GM19455 (cell line): Measurements from ENCODE around the gene CAB39.

ENCODE experiments used
- ATAC-seq: cut with Tn5 transposase; IDR thresholded peaks from one replicate; pipeline ENCODE4 v1.9.1; 2021; ENCODE audit not compliant: unreplicated experiment

Gene CAB39

DNA sequence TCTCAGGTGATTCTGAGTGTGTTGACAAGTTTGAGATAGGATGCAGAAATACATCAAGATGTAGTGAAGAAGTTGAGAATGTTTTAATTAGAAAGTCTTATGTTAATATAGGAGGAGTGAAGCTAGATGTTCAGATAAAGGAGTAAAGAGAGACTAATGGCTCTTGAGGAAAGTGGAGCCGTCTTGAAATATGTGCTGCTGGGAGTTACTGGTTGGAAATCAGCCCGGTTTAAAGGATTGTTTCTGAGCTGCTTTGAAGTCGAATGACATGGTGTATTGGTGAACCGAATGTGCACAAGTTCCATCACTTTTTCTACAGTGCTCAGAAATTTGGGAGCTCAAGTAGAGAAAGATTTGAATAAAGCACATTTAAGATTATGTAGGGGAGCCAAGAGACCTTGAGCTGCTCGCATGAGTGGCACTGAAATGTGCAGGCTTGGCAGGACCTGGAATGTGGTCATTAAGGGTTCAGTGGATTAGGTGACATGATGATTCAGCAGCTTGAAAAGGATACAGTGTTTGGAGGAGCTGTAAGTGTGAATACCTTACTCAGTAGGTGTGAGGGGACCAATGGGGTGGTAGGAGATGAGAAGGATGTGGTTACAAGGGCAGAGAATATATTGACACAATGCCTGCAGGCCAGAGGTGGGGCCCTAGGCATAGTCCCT, 68.6 kb downstream of the CAB39 start:
- ATAC-seq: no peak

DNA sequence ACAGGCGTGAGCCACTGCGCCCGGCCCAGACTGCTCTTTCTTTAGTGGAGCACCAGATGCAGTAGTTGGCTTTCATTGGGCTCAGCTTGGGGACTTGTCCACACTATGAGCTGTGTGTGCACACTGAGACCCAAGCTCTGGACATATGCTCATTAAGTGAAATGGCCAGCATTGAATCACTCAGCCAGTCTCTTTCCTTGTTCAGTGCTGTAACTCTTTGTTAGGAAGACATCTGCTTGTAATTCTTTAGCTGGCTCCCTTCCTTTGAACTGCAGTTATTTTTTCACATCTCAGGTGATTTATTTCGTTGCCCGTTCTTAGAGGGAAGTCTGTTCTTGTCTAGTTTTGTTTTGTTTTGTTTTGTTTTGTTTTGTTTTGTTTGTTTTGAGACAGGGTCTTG, 70.5 kb downstream of the CAB39 start:
- ATAC-seq: no peak

DNA sequence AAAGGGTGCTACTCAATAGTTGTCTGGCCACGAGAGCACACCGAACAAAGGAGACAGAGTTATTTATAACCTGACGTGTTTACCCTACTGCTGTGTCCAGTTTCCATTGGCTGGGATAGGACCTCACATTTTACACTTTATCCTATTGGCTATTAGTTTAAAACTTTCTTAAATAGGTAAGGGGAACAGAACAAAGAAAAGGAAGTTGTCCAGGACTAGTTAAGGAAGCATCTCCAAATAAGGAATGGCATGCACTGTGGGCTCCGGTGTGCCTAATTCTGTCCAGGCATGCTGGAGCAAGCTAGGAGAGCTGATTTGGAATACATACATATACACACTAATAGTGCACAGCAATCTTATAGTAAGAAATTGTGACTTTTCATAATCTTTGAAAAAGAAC, 72.2 kb downstream of the CAB39 start:
- ATAC-seq: no peak

DNA sequence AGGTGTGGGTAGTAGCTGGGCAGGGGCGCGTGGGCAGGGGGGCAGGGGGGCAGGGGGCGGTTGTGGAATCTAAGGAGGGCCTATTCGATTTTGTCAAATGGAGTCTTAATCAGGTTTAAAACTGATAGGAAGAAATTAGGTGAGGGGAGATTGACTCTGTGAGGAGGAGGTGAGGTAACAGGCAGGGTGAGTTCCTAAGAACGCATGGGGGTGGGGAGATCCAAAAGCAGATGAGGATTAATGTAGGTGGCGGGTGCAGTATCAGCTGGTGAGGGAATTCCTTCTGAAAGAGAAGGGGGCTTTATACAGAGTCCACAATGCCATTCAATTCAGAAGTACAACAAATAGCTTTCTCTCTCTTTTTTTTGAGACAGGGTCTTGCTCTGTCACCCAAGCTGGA, 72.7 kb downstream of the CAB39 start:
- ATAC-seq: no peak

DNA sequence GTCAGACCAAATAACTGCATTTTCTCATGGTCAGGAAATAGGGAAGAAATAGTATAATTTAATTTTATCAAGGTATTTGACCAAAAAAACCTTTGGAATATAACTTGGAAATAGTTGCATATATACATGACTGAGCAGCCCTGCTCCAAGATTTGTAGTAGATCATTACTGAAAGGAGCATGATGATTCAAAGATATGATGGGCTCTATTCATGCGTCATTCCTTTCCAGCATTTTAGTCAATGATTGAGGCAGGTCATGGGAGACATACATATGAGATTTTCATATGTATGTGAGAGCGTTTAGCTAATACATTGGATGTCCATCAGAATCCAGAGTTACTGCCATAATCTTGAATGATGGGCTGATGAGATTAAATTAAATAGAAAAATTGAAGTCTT, 74.5 kb downstream of the CAB39 start:
- no peak for ATAC-seq

DNA sequence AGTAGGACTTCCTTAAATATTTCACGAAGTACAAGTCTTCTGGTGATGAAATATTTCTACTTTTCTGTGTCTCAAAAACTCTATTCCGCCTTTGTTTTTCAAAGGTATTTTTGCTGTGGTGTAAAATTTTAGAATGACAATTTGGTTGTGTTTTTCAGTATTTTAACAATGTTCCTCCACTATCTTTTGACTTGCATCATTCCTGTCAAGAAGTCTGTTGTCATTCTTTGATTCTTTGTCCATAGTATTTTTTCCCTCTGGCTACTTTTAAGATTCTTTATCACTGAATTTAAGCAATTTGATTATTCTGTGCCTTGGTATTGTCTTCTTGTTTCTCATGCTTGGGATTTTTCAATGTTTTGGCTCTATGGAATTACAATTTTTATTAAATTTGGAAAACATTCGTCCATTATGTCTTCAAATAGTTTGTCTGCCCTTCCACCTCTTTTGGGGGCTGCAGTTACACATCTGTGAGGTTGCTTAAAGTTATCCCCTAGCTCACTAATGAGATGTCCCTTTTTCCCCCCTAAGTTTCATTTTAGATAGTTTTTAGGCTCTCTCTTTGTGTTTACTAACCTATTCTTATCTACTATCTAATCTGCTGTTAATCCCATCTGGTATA, 76.0 kb downstream of the CAB39 start:
- no peak for ATAC-seq

DNA sequence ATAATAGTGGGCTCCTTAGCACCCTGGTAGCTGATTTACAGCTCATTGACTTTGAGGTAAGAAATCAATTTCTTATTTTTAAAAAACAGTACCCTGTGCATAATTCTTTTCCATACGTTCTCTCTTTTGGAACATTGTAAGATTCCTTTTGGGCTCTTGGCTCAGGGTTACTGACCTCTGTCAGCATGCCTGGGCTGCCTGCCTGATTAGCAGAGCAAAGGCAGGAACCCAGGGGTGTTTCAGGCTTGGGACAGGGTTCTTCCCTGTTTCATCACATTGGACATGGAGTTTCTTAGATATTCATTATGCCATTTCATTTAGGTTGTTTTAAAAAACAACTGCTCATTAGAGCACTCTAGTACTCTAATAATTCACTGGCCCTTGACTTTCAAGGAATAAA, 78.3 kb downstream of the CAB39 start:
- no peak for ATAC-seq

DNA sequence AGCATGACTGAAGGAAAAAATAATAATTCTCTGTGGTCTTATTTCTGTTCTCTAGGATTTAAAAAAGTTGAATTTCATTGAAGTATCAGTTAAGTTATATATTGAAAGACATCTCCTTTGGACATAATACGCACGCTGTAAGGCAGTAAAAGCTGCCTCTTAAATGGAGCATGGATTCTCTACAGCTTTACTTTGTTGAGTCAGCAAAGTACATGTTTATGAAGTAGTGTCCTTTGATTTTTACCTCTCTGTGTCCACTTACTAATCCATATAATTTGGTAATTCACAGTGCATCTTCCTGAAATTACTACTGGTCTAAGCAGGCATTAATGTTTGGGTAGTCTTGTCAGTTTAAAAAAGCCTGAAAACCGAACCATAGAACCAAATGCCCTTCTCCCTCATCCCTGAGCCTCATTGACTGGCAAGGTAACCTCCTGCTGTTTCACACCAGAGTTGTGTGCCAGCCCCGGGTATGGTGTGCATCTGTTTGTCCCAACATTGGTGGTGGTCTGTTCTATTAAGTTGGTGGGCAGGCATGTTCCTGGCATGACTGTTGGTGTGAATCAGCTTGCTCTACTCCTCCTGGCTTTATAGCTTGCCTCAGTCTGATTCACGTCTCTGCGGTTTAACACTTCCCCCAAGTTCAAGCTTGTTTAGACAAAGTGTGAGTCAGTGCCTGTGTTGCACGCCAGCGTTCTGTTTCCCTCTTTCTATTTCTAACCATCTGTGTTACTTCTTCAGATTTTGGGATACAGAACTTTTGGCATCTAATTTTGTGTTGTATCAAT, 81.1 kb downstream of the CAB39 start:
- no peak for ATAC-seq

DNA sequence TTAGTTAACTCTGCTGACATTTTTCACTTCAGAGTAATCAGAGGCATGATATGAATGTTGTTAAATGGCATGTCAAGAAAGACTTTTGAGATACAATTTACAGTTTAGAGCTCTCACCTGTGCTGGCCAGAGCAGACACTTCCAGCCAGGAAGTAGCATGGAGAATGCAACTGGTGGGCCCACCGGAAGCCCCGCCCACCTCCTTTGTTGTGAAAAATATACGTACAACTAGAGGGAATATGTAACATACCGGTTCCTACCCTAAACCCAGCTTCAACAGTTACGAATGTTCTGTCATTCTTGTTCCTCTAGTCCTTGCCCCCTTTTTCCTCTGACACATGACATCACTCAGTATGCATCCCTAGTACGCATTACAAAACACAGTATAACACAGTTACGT, 81.9 kb downstream of the CAB39 start:
- ATAC-seq: no peak

DNA sequence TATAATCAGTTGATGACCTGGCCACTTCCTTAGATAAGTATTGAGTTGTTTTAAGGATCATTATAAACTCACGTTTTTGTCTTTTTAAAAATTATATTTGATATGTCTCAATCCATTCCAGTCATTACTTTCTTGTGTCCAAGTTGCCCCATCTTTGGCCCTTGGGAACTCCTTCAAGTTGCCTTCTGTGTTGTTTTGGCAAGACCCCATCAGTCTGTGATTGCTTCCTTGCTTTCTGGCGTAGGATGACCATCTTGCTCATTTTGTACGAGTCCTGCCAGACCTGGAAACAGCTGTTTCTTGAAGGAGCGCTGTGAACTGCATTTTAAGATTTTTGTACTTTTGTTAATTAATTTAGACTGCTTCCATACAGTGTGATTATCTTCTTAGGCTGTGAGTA, 83.2 kb downstream of the CAB39 start:
- ATAC-seq: no peak

DNA sequence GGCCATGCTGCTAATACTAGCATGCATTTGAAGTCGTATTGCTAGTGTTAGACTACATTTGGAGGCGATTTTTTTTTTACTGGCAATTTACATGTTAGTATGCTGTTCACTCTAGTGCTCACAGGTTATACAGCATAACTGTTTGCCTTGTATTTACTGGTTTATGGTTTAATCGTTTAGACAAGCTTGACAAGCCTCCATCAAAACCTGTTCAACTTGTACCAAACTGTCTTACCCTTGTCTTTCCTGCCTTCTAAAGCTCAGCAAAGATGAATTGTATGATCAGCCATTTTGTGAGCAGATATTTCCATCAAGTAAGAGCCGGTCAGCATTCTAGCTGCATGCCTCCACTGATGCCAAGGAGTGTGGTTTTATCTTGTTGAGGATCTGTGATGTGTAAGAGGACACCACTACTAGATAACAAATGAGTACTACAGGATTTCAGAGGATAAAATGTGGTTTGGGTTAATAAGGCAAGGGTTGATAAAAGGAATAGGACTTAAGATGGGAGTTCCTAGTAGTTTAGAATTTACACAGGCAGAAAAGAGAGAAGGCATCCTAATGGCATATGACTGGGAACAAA, 83.7 kb downstream of the CAB39 start:
- ATAC-seq: no peak

DNA sequence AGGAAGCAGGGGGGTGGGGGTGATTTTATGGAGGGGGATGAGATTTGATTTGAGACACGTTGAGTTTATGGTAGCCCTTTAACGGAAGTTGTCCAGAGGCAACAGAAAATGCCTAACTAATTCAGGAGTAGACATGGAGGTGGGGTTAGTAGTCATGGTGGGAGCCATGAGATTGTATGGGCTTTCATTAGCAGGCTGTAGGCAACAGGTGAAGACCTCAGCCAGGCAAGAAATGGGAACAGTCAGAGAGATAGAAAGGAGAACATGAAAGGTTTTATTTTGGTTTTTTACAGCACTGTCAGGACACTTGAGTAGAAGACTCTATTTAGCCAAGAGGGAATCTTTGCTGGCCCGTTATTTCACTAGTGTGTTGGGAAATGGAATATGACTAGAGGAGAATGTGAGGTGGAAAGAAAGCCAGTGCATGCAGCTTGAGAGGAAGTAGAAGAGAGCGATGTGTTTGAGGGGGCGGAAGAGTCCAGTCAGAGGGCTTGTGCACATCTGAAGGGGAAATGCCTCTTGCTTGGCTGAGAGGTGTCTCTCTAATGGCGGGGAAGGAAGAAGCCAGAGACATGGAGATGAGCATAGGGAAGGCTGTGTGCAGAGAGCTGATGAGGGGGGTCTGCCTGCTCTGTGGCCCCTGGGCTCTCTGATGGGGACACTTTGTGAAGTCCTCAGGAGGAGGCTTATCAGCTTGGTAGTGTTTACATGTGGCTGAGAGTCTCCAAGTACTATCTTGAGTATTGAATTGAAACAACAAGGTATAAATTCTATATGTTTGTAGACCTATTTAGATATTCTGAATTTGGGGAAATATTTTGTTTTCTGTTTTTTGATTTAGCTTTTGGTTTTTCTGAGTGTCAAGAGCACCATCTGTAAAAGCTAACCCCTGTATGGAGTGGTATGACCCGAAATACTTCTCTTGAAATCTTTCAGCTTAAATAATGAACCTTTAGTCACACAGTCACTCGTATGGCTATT, 85.2 kb downstream of the CAB39 start:
- no peak for ATAC-seq

DNA sequence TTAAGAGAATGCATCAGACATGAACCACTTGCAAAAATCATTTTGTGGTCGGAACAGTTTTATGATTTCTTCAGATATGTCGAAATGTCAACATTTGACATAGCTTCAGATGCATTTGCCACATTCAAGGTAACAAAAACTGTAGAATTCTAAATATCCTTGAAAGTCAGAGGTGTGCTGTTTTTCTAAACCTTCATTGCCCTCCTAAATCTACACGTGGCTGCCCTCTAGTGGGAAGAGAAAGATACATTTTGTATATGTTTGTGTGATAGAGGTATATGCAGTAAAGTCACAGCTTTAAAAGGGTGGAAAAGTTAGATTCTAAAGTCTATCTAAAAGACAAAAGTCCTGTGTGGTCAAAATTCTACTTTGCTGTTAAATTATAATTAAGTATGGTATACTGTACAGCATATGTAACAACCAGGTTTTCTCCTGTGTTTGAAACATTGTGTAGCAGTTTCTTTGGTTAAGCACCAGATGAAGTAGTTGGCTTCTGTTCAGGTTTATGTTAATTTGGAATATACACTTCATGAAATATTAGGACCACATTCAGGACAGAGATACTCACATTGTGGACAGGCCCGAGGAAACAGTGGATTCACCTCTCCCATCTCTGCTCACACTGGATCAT, 86.2 kb downstream of the CAB39 start:
- ATAC-seq: no peak

DNA sequence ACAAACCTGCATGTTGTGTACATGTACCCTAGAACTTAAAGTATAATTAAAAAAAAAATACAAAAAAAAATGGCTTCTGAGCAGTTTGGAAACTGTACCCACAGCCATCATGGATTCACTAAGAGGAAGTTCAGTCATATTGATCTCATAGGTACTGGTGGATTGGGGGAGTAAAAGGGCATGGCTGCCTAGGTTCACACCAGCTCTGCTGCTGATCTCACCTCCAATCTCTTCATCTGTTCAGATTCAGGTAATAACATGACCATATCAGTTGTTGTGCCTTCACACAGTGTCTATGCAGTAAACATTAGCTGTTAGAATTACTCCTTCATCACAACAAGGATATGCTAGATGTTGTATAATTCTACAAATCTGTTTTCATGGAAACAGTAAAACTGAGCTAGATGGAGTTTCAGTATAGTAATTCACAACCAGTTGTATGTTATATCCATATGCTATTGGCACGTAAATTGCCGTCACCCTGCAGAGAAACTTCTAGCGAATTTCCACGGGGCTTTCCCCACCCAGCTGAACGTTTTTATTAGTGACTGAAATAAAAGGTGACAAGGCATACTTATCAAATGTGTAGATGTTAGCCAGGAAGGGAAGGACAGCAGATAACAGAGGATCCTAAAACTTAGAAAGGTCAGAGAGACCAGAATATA, 92.8 kb downstream of the CAB39 start:
- no peak for ATAC-seq

DNA sequence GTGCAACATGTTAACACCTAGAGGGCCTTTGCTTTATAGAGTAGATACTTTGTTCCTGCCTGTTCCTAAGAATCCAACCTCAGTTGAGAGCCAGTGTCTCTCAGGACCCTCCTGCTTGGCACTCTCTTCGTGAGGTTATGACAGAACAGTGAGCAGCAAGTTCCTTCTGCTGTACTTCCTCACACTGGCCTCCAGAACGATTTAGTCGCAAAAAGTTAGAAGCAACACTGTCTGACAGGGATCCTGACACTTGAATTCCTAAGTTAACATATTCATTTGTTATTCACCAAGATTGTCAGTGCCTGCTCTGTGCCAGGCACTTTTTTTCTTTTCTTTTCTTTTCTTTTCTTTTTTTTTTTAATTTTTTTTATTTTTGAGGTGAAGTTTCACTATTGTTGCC, 95.1 kb downstream of the CAB39 start:
- ATAC-seq: no peak

DNA sequence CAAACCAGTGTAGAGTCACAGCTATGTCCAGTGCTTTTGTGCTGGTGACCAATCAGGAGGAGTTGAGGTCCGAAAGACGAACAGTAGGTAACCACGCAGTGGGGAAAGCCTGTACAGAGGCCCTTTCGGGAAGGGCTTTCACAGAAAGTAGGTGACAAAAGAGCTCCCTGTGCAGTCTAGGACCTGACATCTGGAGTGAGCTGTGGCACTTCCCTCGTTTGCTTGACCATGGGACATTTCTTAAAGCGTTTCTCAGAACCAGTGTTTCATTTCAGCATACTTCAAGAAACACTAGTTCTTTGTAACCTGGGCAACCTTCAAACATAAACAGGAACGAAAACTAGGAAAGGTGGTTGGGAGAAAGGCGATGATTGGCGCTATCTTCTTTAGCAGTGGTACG, 96.4 kb downstream of the CAB39 start:
- no peak for ATAC-seq

DNA sequence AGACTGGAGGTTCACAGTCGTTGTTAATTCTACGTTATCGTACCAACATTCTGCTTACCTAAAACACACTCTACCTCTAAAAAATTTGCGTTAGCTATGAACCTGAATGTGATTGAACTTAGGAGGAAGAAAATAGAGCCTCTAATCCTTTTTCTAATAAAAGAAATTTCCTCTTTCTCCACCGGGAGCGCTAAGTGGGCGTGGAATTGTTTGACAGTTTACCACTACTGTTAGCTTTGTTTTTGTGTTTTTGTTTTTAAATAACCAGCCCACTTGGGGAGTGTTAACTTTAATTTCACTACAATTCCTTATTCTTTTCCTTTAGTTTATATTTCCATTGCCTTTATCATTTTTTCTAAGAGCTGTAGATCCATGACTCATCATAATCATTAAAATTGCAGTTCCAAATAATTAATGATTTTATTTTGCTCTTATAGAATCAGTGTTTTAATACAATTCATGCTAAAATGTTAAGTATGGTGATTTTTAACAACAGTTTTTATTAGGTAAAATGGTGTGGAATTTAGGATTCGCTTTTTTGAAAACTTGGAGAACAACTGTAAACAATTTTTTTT, 97.1 kb downstream of the CAB39 start:
- no peak for ATAC-seq

DNA sequence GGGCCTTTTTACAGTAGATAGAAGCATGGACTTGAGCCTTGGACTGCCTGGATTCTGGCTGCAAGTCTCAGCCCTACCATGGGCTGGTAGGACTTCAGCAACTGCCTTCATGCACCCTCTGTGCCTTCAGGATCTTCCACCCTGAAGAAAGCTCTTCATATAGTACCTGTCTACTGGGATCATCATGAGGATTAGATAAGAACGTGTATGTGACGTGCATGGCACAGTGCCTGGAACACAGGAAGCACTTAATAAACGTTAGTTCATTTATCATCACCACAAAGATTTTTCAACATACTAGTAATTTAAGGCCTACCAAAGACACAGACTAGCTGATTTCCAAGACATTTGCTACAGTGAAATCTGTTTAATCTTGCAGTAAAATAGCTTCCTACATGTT, 98.9 kb downstream of the CAB39 start:
- no peak for ATAC-seq

DNA sequence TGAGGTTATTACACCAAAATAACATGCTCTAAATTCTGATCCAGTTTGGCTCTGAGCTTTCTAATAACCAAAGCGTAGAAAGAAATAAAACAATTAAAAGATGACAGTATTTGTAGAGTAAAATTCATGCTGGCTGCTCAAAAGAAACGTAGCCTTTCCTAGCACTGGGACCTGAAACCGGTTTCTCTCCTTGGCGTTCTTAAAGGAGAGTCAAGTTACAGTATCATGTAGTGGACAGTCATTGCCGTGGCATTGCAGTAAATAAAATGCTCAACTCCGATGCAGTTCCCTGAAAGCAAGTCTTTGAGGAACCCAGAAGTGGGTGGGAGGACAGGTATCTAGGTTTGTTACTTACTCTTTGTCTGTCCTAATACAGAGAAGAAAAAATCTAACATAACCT, 99.4 kb downstream of the CAB39 start:
- no peak for ATAC-seq

DNA sequence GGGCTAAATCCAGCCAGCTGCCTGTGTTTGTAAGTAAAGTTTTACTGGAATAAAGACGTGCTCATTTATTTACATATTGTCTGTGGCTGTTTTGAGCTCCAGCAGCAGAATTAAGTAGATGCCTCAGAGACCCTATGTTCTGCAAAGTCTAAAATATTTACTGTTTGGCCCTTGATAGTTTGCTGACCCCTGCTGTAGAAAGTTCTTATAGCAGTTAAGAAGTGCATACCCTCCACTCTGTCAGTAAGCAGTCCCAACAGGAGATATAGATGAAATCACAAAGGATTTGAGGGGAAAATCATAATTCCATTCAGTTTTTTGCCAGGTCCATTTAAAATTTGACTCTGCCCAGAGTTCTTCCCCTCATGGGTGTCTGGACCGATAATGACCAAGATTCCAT, 102.0 kb downstream of the CAB39 start:
- no peak for ATAC-seq
